Fibroblast of lung (primary cell): ENCODE data around the gene FAM184A.

ENCODE experiments used
- EZH2 ChIP-seq: IDR thresholded peaks from 2 replicates; pipeline ENCODE4 v1.5.1; 2012; ENCODE audit warnings: low read length, control low read depth, mild to moderate bottlenecking; ENCODE audit errors: missing control alignments
- TF ChIP-seq, protein P1 (sequence below), 2 donors: IDR thresholded peaks in 1 of 2; conservative IDR thresholded peaks in 1 of 2; 1 replicate in 1 of 2; 2 replicates in 1 of 2; pipeline ENCODE4 v1.5.1; 2011 to 2012; ENCODE audit warnings: low read length in 2 of 2, control low read depth in 1 of 2, inconsistent platforms in 1 of 2, low read depth in 1 of 2, mild to moderate bottlenecking in 1 of 2

DNA sequence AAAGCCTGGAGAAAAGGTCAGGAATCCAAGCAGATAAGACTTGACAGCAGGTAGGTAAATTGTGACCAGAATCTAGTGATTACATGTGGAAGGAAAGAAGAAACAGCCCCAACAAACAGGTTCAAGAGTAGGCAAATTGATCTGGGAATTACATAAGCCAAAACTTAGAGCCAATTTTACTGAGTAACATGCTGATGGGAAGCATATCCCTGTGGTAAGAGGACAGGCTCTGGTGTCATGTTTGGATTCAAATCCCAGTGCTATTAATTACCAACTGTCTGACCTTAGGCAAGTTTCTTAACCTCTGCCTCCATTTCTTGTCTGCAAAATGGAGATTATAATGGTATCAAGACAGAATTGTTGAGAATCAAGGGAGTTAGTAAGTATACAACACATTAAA lies 163.9 kb downstream of the FAM184A start:
- TF ChIP-seq, protein P1, sequence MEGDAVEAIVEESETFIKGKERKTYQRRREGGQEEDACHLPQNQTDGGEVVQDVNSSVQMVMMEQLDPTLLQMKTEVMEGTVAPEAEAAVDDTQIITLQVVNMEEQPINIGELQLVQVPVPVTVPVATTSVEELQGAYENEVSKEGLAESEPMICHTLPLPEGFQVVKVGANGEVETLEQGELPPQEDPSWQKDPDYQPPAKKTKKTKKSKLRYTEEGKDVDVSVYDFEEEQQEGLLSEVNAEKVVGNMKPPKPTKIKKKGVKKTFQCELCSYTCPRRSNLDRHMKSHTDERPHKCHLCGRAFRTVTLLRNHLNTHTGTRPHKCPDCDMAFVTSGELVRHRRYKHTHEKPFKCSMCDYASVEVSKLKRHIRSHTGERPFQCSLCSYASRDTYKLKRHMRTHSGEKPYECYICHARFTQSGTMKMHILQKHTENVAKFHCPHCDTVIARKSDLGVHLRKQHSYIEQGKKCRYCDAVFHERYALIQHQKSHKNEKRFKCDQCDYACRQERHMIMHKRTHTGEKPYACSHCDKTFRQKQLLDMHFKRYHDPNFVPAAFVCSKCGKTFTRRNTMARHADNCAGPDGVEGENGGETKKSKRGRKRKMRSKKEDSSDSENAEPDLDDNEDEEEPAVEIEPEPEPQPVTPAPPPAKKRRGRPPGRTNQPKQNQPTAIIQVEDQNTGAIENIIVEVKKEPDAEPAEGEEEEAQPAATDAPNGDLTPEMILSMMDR (conservative IDR thresholded peaks at IDR 0.05 in 1 of 2, IDR thresholded peaks at IDR 0.05 in 1 of 2; ENCODE audit: low read depth in 1 of 2, low read length in 2 of 2), result no peak
- no peak for TF ChIP-seq EZH2
